Measurements from ENCODE around the gene AGR2. TPM values are rescaled to one million over a fixed set of nuclear protein-coding genes. Genes with fewer than 3 reads are reported as not detected.

AGR2 gene
- total RNA-seq, 1 donor from 2014 or later, result 3.1 TPM

DNA sequence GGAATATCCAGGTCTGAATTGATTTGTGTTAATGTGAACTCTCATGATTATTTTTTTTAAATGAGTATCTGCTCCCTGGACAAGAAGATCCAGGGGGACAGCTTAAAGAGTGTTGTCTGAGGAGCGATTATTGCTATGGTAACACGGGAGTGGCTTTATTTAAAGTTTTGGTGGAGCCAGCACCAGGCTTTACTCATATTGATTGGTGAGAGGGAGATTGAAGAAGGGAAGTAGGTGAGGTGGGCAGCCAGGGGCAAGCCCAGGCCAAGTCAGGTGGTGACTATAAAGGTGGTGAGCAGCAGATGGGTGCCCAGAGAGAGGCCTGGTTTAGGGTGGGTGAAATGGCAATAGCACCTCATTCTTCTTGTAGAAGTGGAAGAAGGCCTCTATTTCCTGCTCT, 10.2 kb upstream of the AGR2 start:
- Histone ChIP-seq H3K4me3 (ENCODE audit: low read length in 3 of 3) (no peak overlapping the region), H3K27ac (ENCODE audit: low read depth, low read length) (no peak overlapping the region), H3K36me3 (ENCODE audit: control insufficient read depth in 3 of 3, insufficient read depth in 3 of 3, low read length in 3 of 3) (no peaks in the 10 kb centered on the region), H3K9ac (ENCODE audit: low read depth in 1 of 3, low read length in 3 of 3) (no peak overlapping the region), H3K4me1 (ENCODE audit: control insufficient read depth in 3 of 3, insufficient read depth in 3 of 3, low read length in 3 of 3) (no peaks in the 10 kb centered on the region), H3K27me3 (ENCODE audit: control insufficient read depth in 3 of 3, insufficient read depth in 3 of 3, low read length in 3 of 3) (no peaks in the 10 kb centered on the region), H3K9me3 (ENCODE audit: control insufficient read depth in 3 of 3, low read length in 3 of 3) (no peaks in the 10 kb centered on the region)

DNA sequence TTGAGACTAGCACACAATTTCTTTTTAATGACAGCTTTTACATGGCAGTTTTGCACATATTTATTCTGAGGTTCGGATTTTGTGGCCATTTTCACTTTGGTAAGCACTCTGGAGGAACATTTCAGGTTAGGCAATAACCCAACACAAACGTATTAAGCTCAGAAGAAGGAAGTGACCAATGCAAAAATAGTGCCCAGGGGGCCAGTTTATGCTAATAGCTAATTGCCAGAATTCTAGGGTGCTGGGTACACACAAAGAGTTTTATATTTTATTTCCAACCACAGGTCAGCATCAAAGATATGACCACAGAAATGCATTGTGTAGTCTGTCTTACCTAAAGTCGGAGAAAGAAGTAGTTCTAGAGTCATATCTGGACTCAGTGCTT, 8.4 kb upstream of the AGR2 start:
- Histone ChIP-seq H3K9me3 (ENCODE audit: control insufficient read depth in 3 of 3, low read length in 3 of 3) (no peaks in the 10 kb centered on the region), H3K9ac (ENCODE audit: low read depth in 1 of 3, low read length in 3 of 3) (no peak overlapping the region), H3K36me3 (ENCODE audit: control insufficient read depth in 3 of 3, insufficient read depth in 3 of 3, low read length in 3 of 3) (no peaks in the 10 kb centered on the region), H3K27me3 (ENCODE audit: control insufficient read depth in 3 of 3, insufficient read depth in 3 of 3, low read length in 3 of 3) (no peaks in the 10 kb centered on the region), H3K4me3 (ENCODE audit: low read length in 3 of 3) (no peak overlapping the region), H3K27ac (ENCODE audit: low read depth, low read length) (no peak overlapping the region), H3K4me1 (ENCODE audit: control insufficient read depth in 3 of 3, insufficient read depth in 3 of 3, low read length in 3 of 3) (no peaks in the 10 kb centered on the region)

DNA sequence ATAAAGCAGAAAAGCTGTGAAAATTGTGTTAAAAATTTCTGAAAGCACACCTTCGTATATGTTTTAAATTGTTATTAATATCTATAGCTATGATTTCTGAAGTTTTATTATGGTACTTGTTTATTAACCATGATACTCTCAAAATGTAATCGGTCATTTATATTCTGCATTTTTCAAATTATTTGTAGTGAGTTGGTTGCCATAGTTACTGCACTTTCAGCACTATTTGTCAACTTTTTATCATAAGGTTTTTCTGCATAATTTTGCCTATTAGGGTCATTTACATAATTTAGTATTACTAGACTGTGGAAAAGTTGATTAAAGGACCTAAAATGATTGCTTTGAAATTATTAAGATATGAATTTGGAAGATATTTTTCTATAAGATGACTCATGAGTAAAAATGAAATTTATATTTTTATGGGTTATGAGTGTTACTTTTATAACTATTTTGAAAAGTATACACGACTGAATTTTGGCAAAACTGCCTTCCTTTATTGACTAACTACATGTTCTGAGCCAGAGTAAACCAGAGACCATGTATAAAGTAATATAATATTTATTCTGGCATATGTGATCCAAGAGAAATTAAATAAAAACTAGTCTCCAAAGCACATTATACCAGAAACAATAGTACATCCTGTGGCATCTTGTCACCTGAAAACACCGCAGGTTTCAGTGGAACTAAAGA, 7.9 kb upstream of the AGR2 start:
- no peak overlapping the region for H3K27ac ChIP-seq (ENCODE audit: low read depth, low read length)
- no peaks in the 10 kb centered on the region for H3K4me1 ChIP-seq (ENCODE audit: control insufficient read depth in 3 of 3, insufficient read depth in 3 of 3, low read length in 3 of 3)
- H3K9me3 ChIP-seq (ENCODE audit: control insufficient read depth in 3 of 3, low read length in 3 of 3), result no peaks in the 10 kb centered on the region
- H3K9ac ChIP-seq (ENCODE audit: low read depth in 1 of 3, low read length in 3 of 3), result no peak overlapping the region
- H3K4me3 ChIP-seq (ENCODE audit: low read length in 3 of 3), result no peak overlapping the region
- H3K36me3 ChIP-seq (ENCODE audit: control insufficient read depth in 3 of 3, insufficient read depth in 3 of 3, low read length in 3 of 3), result no peaks in the 10 kb centered on the region
- H3K27me3 ChIP-seq (ENCODE audit: control insufficient read depth in 3 of 3, insufficient read depth in 3 of 3, low read length in 3 of 3), result no peaks in the 10 kb centered on the region

DNA sequence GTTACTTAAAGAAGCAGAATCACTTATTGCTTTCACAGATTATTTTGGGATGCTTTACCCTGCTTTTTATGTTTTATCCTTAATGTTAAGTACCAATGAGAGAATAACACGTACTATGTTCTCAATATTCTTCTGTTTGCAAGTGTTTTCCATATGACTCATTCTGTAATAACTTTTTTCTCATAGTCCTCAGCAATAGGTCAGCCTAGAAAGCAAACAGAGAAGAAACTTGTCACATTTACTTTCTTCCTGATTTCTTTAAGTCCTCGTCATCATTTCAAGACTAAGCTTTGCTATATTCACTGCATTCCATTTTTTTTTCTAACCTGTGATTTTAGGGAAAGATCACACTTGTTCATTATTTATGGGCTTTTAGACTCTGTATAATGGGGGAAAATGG, 6.8 kb upstream of the AGR2 start:
- Histone ChIP-seq H3K4me3 (ENCODE audit: low read length in 3 of 3) (no peak overlapping the region), H3K27ac (ENCODE audit: low read depth, low read length) (no peak overlapping the region), H3K9me3 (ENCODE audit: control insufficient read depth in 3 of 3, low read length in 3 of 3) (no peaks in the 10 kb centered on the region), H3K4me1 (ENCODE audit: control insufficient read depth in 3 of 3, insufficient read depth in 3 of 3, low read length in 3 of 3) (no peaks in the 10 kb centered on the region), H3K9ac (ENCODE audit: low read depth in 1 of 3, low read length in 3 of 3) (no peak overlapping the region), H3K36me3 (ENCODE audit: control insufficient read depth in 3 of 3, insufficient read depth in 3 of 3, low read length in 3 of 3) (no peaks in the 10 kb centered on the region), H3K27me3 (ENCODE audit: control insufficient read depth in 3 of 3, insufficient read depth in 3 of 3, low read length in 3 of 3) (no peaks in the 10 kb centered on the region)

DNA sequence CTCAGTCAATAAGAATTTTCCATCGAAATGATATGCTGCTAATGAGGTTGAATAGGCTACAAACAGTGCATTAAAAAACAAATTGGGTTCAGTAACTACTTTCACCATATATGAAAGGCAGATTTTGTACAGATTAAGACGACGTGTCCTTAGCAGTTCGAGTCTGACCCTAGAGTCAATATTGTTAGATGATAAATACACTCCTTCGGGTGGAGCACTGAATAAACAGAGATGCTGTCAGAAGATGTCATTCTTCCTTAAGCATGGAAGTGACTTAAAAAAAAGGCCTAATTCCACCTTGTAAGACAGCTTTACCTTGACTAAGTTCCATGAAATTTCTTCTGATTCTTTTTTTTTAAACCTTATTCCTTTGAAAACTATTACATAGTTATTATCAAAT, 5.8 kb upstream of the AGR2 start:
- Histone ChIP-seq H3K4me3 (ENCODE audit: low read length in 3 of 3) (no peak overlapping the region), H3K9ac (ENCODE audit: low read depth in 1 of 3, low read length in 3 of 3) (no peak overlapping the region), H3K9me3 (ENCODE audit: control insufficient read depth in 3 of 3, low read length in 3 of 3) (no peaks in the 10 kb centered on the region), H3K36me3 (ENCODE audit: control insufficient read depth in 3 of 3, insufficient read depth in 3 of 3, low read length in 3 of 3) (no peaks in the 10 kb centered on the region), H3K4me1 (ENCODE audit: control insufficient read depth in 3 of 3, insufficient read depth in 3 of 3, low read length in 3 of 3) (no peaks in the 10 kb centered on the region), H3K27ac (ENCODE audit: low read depth, low read length) (no peak overlapping the region), H3K27me3 (ENCODE audit: control insufficient read depth in 3 of 3, insufficient read depth in 3 of 3, low read length in 3 of 3) (no peaks in the 10 kb centered on the region)

DNA sequence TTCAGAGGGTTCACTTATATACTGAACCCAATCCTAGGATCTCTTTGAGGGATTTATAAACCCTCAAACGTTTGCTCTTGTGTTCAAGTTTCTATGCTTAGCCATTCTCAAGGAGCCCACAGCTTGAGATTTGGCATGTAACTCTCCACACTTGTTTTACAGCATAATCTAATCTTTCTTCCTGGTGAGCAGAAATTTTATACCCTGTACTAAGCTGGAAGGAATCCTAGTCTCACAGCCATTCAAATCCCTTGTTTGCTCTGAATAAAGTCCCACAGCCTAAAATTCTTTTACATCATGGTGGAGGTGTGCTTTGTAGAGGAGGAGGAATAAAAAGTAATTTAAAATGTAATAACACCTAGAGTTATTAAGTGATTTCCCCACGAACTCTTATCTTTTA, 5.3 kb upstream of the AGR2 start:
- Histone ChIP-seq H3K9me3 (ENCODE audit: control insufficient read depth in 3 of 3, low read length in 3 of 3) (no peaks in the 10 kb centered on the region), H3K27ac (ENCODE audit: low read depth, low read length) (no peak overlapping the region), H3K4me3 (ENCODE audit: low read length in 3 of 3) (no peak overlapping the region), H3K27me3 (ENCODE audit: control insufficient read depth in 3 of 3, insufficient read depth in 3 of 3, low read length in 3 of 3) (no peaks in the 10 kb centered on the region), H3K4me1 (ENCODE audit: control insufficient read depth in 3 of 3, insufficient read depth in 3 of 3, low read length in 3 of 3) (no peaks in the 10 kb centered on the region), H3K9ac (ENCODE audit: low read depth in 1 of 3, low read length in 3 of 3) (no peak overlapping the region), H3K36me3 (ENCODE audit: control insufficient read depth in 3 of 3, insufficient read depth in 3 of 3, low read length in 3 of 3) (no peaks in the 10 kb centered on the region)

DNA sequence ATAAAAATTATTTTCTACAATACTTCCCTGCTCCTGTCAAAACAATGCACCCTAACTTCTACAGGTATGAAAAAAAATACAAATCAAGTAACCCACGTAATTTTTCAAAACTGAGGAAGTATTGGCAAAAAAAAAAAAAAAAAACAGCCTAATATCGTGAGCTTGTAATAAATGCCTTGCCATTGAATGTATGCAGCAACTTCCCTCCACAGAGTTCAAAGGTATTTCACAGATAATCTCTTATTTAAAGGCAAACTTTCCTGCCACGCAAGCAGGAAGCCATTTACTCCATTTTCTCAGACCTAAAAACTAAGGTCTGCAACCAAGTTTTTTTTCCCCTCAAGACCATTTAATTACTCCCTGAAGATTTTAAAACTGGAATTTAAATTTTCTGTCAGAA, 642 bp upstream of the AGR2 start:
- Histone ChIP-seq H3K4me1 (ENCODE audit: control insufficient read depth in 3 of 3, insufficient read depth in 3 of 3, low read length in 3 of 3) (no peaks in the 10 kb centered on the region), H3K9ac (ENCODE audit: low read depth in 1 of 3, low read length in 3 of 3) (no peak overlapping the region), H3K9me3 (ENCODE audit: control insufficient read depth in 3 of 3, low read length in 3 of 3) (no peaks in the 10 kb centered on the region), H3K27me3 (ENCODE audit: control insufficient read depth in 3 of 3, insufficient read depth in 3 of 3, low read length in 3 of 3) (no peaks in the 10 kb centered on the region), H3K27ac (ENCODE audit: low read depth, low read length) (no peak overlapping the region), H3K36me3 (ENCODE audit: control insufficient read depth in 3 of 3, insufficient read depth in 3 of 3, low read length in 3 of 3) (no peaks in the 10 kb centered on the region), H3K4me3 (ENCODE audit: low read length in 3 of 3) (no peak overlapping the region)

DNA sequence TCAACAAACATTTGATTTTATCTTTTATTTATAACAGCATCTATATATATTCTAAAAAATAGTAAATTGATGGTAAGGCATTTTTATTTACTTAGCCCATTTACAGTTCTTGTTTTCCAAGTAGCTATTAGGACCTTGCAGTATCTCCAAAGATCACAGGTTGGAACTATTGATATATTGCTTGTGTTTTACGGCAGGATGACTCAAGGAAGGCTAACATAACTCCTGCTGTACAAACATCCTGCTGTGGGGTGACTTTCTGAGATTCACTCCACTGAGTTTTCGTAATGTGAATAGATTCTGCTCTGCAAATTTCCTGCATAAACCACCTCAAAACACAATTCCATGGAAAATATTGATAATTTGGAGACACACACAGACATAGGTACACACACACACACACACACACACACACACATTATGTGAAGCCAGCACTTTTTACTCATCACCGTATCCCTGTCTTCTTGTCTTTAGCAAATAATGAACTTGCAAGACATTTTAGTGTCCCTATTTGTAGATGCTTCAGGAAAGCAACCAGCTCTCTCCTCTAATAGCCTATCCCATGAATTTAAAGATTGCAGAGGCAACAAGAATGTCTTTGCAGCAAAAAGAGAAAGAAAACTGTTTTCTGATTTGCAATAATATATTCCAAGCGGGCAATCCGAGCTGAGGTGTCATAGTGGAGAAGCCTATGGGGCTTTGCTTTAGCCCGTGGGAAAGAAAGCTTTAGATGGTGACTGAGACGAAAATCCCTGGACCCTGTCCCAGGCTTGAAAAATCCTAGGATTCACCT, 722 bp downstream of the AGR2 start:
- Histone ChIP-seq H3K36me3 (ENCODE audit: control insufficient read depth in 3 of 3, insufficient read depth in 3 of 3, low read length in 3 of 3) (no peaks in the 10 kb centered on the region), H3K27me3 (ENCODE audit: control insufficient read depth in 3 of 3, insufficient read depth in 3 of 3, low read length in 3 of 3) (no peaks in the 10 kb centered on the region), H3K4me1 (ENCODE audit: control insufficient read depth in 3 of 3, insufficient read depth in 3 of 3, low read length in 3 of 3) (no peaks in the 10 kb centered on the region), H3K9me3 (ENCODE audit: control insufficient read depth in 3 of 3, low read length in 3 of 3) (no peaks in the 10 kb centered on the region), H3K27ac (ENCODE audit: low read depth, low read length) (no peak overlapping the region), H3K9ac (ENCODE audit: low read depth in 1 of 3, low read length in 3 of 3) (no peak overlapping the region), H3K4me3 (ENCODE audit: low read length in 3 of 3) (no peak overlapping the region)

DNA sequence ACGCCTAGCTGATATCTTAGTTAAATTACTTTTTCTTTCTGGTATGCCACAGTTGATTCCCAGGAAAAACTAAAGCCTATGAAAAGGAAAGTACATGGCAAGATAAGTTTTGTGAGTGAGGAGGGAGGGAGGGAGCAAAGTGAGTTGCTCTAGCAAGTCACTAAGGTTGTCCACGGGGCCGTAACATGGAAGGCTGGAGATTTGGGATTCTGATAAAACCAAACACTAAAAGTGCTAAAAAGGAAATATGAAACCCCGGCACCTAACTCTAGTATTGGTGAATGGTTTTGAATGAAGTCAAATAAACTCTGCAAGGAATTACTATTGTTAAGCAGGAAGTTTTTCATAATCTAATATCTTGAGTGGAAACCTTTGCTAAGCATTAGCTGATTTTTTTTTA, 1.7 kb downstream of the AGR2 start:
- Histone ChIP-seq H3K4me1 (ENCODE audit: control insufficient read depth in 3 of 3, insufficient read depth in 3 of 3, low read length in 3 of 3) (no peaks in the 10 kb centered on the region), H3K27me3 (ENCODE audit: control insufficient read depth in 3 of 3, insufficient read depth in 3 of 3, low read length in 3 of 3) (no peaks in the 10 kb centered on the region), H3K4me3 (ENCODE audit: low read length in 3 of 3) (no peak overlapping the region), H3K27ac (ENCODE audit: low read depth, low read length) (no peak overlapping the region), H3K9ac (ENCODE audit: low read depth in 1 of 3, low read length in 3 of 3) (no peak overlapping the region), H3K36me3 (ENCODE audit: control insufficient read depth in 3 of 3, insufficient read depth in 3 of 3, low read length in 3 of 3) (no peaks in the 10 kb centered on the region), H3K9me3 (ENCODE audit: control insufficient read depth in 3 of 3, low read length in 3 of 3) (no peaks in the 10 kb centered on the region)

DNA sequence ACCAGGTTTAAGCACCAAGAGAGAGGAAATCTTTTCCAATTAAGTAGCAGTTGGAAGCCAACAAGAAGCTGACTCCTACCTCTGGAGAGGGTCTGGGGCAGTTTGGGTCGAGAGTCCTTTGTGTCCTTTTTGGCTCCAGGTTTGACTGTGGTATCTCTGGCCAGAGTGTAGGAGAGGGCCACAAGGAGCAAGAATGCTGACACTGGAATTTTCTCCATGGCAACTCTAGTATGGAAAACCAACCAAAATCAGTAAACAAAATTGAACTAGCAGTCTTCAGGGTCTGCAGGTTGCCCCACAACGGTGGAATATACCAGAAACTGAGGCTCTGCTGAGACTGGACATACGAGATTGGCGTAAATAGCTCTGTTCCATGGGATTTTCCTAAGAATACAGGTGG, 3.2 kb downstream of the AGR2 start:
- Histone ChIP-seq H3K27ac (ENCODE audit: low read depth, low read length) (no peak overlapping the region), H3K9ac (ENCODE audit: low read depth in 1 of 3, low read length in 3 of 3) (no peak overlapping the region), H3K9me3 (ENCODE audit: control insufficient read depth in 3 of 3, low read length in 3 of 3) (no peaks in the 10 kb centered on the region), H3K4me1 (ENCODE audit: control insufficient read depth in 3 of 3, insufficient read depth in 3 of 3, low read length in 3 of 3) (no peaks in the 10 kb centered on the region), H3K36me3 (ENCODE audit: control insufficient read depth in 3 of 3, insufficient read depth in 3 of 3, low read length in 3 of 3) (no peaks in the 10 kb centered on the region), H3K27me3 (ENCODE audit: control insufficient read depth in 3 of 3, insufficient read depth in 3 of 3, low read length in 3 of 3) (no peaks in the 10 kb centered on the region), H3K4me3 (ENCODE audit: low read length in 3 of 3) (no peak overlapping the region)
